Suprapubic skin (tissue), 4 donors: Measurements from ENCODE around the gene IGF2BP3. TPM values are rescaled to one million over a fixed set of nuclear protein-coding genes. Genes with fewer than 3 reads are reported as not detected.
"Not testable (repeated sequence)": the region's sequence is repeated elsewhere in the genome, so short reads cannot be mapped to it uniquely, and the experiment has no call there.

Experiments
- DNase-seq, 2 donors: peaks; one replicate each; pipeline ENCODE4 v3.0.0-alpha.2; 2019; ENCODE audit warnings: low spot score in 2 of 2
- H3K27ac ChIP-seq: fragments of 200-600 bp; sonication (generic); one replicate; pipeline ENCODE4 v1.5.1; 2019
- H3K27me3 ChIP-seq: fragments of 200-600 bp; sonication (generic); one replicate; pipeline ENCODE4 v1.5.1; 2019
- H3K36me3 ChIP-seq: fragments of 200-600 bp; sonication (generic); one replicate; pipeline ENCODE4 v1.5.1; 2019
- H3K4me1 ChIP-seq: fragments of 200-600 bp; sonication (generic); one replicate; pipeline ENCODE4 v1.5.1; 2019
- H3K4me3 ChIP-seq: fragments of 200-600 bp; sonication (generic); one replicate; pipeline ENCODE4 v1.5.1; 2019; ENCODE audit warnings: mild to moderate bottlenecking
- H3K9me3 ChIP-seq: fragments of 200-600 bp; sonication (generic); one replicate; pipeline ENCODE4 v1.5.1; 2019
- EP300 ChIP-seq: sonication (generic); formaldehyde crosslinking; IDR thresholded peaks from one replicate; pipeline ENCODE4 v1.6.1; 2017; ENCODE audit warnings: antibody characterized with exemption
- POLR2A ChIP-seq, 2 donors: fragments of 450-650 bp; IDR thresholded peaks; one replicate each; pipeline ENCODE4 v1.6.1; 2017; ENCODE audit warnings: antibody characterized with exemption in 2 of 2, mild to moderate bottlenecking in 2 of 2, moderate library complexity in 2 of 2
- POLR2AphosphoS5 ChIP-seq, 3 donors: sonication (generic); formaldehyde crosslinking; IDR thresholded peaks; one replicate each; pipeline ENCODE4 v1.6.1; 2017; ENCODE audit warnings: antibody characterized with exemption in 3 of 3
- WGBS: methylation state at CpG from one replicate; pipeline ENCODE4 v1.1.5; 2018; 5-methylcytosine and 5-hydroxymethylcytosine counted together
- total RNA-seq, 4 donors: library from RNA; depleted of rRNA; stranded (reverse); fragments of >200 nt; gene quantifications; one replicate each; pipeline ENCODE4 v1.1.0, GENCODE V29; 2016
- TF ChIP-seq, protein P1 (sequence below), 2 donors: fragments of 200-600 bp in 1 of 2; fragments of 450-650 bp in 1 of 2; sonication (generic) in 1 of 2; IDR thresholded peaks; one replicate each; pipeline ENCODE4 v1.5.1; 2016 to 2019; ENCODE audit warnings: antibody characterized with exemption in 2 of 2, mild to moderate bottlenecking in 1 of 2, moderate library complexity in 1 of 2

The IGF2BP3 gene
- total RNA-seq, 4 donors from 2014 or later: 0.47 to 1.9 TPM; not detected in 2

DNA sequence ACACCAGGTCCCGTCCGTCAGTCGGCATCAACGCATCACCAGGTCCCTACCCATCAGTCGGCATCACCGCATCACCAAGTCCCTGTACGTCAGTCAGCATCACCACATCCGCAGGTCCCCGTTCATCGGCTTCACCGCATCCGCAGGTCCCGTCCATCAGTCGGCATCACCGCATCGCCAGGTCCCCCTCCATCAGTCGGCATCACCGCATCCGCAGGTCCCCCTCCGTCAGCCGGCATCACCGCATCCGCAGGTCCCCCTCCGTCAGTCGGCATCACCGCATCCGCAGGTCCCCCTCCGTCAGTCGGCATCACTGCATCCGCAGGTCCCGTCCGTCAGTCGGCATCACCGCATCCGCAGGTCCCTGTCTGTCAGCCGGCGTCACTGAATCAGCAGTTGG, 55.1 kb downstream of the IGF2BP3 start:
- H3K9me3 ChIP-seq: no peaks in the 10 kb centered on the region
- TF ChIP-seq EP300 (no peak), POLR2A (IDR thresholded peaks at IDR 0.05) (no peak), POLR2AphosphoS5 (IDR thresholded peaks at IDR 0.05) (no peak)
- TF ChIP-seq, protein P1, sequence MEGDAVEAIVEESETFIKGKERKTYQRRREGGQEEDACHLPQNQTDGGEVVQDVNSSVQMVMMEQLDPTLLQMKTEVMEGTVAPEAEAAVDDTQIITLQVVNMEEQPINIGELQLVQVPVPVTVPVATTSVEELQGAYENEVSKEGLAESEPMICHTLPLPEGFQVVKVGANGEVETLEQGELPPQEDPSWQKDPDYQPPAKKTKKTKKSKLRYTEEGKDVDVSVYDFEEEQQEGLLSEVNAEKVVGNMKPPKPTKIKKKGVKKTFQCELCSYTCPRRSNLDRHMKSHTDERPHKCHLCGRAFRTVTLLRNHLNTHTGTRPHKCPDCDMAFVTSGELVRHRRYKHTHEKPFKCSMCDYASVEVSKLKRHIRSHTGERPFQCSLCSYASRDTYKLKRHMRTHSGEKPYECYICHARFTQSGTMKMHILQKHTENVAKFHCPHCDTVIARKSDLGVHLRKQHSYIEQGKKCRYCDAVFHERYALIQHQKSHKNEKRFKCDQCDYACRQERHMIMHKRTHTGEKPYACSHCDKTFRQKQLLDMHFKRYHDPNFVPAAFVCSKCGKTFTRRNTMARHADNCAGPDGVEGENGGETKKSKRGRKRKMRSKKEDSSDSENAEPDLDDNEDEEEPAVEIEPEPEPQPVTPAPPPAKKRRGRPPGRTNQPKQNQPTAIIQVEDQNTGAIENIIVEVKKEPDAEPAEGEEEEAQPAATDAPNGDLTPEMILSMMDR (IDR thresholded peaks at IDR 0.05): no peak
- no peaks in the 10 kb centered on the region for H3K36me3 ChIP-seq
- no peak overlapping the region for H3K27ac ChIP-seq
- no peaks in the 10 kb centered on the region for H3K4me1 ChIP-seq
- WGBS: 96% methylated on average over 37 of the region's 37 CpGs
- no peaks in the 10 kb centered on the region for H3K27me3 ChIP-seq
- no peak overlapping the region for H3K4me3 ChIP-seq
- DNase-seq: no peak

DNA sequence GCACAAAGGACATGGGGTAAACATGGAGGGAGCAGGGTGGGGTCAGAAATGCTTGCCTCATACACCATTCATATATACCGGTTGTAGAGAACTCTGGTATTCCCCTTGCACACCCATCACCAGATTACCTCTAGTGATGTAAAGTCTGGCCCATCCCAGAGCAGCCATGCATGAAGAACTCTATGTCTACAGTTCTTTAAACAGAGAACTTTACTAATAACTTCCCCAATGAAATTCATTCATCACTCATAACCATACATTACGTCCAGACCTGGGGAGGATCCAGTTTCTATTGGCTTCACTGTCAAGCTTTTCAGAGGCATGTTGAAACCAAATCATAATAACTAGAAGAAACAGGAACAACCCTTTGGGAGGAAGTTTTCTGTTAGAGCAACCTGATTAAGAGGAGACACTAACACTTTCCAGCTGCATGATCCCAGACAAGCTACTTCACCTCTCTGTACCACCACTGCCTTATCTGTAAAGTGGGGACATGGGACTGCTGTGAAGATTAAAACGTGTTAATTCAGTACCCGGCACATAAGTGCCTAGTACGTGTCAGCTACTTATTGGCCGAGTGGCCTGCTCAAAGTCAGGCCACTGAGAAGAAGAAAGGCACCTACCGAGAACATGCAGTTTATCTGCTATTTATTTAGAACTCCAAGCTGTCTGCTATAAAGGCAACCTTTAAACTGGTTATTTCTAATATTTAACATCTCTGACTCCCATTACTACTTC, 59.7 kb downstream of the IGF2BP3 start:
- no peak for DNase-seq

DNA sequence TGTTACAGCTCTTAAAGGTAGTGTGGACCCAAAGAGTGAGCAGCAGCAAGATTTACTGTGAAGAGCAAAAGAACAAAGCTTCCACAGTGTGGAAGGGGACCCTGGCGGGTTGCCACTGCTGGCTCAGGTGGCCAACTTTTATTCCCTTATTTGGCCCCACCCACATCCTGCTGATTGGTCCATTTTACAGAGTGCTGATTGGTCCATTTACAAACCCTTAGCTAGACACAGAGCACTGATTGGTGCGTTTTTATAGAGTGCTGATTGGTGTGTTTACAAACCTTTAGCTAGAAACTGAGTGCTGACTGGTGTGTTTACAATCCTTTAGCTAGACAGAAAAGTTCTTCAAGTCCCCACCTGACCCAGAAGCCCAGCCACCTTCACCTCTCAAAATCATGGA, 63.7 kb downstream of the IGF2BP3 start:
- WGBS: 97% methylated on average over 2 of the region's 2 CpGs
- not testable (repeated sequence) for H3K27me3 ChIP-seq, H3K36me3 ChIP-seq

More for the DNA sequence above, 59.7 kb downstream of the IGF2BP3 start:
- no peaks in the 10 kb centered on the region for H3K27me3 ChIP-seq
- 84% methylated on average over 7 of the region's 7 CpGs for WGBS
- H3K27ac ChIP-seq: no peak overlapping the region
- no peak overlapping the region for H3K4me3 ChIP-seq
- H3K9me3 ChIP-seq: no peaks in the 10 kb centered on the region
- TF ChIP-seq EP300 (no peak), POLR2A (IDR thresholded peaks at IDR 0.05) (no peak), POLR2AphosphoS5 (IDR thresholded peaks at IDR 0.05) (no peak)
- TF ChIP-seq, protein P1 (IDR thresholded peaks at IDR 0.05): no peak
- H3K4me1 ChIP-seq: no peaks in the 10 kb centered on the region
- H3K36me3 ChIP-seq: no peaks in the 10 kb centered on the region

DNA sequence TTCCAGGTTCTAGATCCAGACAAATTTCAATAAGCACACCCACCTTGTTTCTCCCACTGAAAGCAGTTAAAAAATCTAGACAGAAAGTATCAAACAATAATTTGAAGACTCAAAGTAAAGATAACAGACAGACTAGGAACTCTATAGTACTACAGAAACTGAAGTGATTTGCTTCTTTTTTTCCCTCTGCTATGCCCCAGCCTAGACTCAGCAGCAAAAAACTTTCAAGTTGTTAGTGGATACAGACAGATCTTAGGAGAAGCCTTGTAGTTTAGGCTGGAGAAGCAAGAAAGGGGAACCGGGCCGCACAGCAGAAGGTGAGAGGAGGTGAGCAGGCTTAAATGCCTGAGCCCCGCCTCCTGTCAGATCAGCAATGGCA, 65.1 kb downstream of the IGF2BP3 start:
- WGBS: 90% methylated on average over 3 of the region's 3 CpGs
- Histone ChIP-seq H3K36me3 (no peaks in the 10 kb centered on the region), H3K4me1 (no peaks in the 10 kb centered on the region), H3K4me3 (no peak overlapping the region), H3K9me3 (no peaks in the 10 kb centered on the region), H3K27ac (no peak overlapping the region), H3K27me3 (no peaks in the 10 kb centered on the region)
- no peak for TF ChIP-seq POLR2AphosphoS5 (IDR thresholded peaks at IDR 0.05)
- TF ChIP-seq, protein P1 (IDR thresholded peaks at IDR 0.05): no peak
- TF ChIP-seq EP300: no peak
- no peak for TF ChIP-seq POLR2A (IDR thresholded peaks at IDR 0.05)
- no peak for DNase-seq

More for the DNA sequence above, 63.7 kb downstream of the IGF2BP3 start:
- DNase-seq, H3K4me1 ChIP-seq, H3K4me3 ChIP-seq, H3K9me3 ChIP-seq, H3K27ac ChIP-seq: not testable (repeated sequence)

DNA sequence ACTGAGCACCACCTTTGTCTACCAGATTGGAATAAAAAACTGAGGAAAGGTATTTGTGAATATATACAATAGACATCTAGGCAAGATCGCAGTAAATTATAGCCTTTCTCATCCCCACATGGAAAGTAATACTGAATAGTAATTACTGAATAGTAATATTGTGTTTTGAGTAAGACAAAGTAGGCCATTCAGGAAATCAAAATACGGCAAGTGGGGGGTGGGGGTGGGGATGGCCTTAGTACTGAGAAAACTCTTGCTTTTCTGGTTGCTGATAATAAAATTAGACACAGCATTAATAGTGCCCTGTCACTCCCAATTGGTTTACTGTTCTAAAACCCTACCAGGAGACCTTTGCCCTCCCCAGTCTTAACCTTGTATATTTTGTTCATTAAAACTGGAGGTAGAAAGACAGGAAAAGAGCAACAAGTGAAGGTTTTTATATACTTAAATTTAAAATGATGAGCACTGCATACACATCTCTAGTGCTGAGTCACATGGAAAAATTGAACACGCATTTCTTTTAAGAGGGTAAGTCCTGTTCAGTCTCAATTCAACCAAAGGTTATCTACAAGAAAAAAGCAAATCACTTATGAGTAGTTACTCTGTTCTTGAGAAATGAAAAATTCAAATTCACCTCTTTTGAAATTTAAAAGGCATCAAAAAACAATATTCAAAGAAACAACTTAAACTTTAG, 65.6 kb downstream of the IGF2BP3 start:
- 78% methylated on average over 3 of the region's 3 CpGs for WGBS
- H3K27ac ChIP-seq: no peak overlapping the region
- no peaks in the 10 kb centered on the region for H3K36me3 ChIP-seq
- H3K27me3 ChIP-seq: no peaks in the 10 kb centered on the region
- TF ChIP-seq POLR2A (IDR thresholded peaks at IDR 0.05) (no peak), POLR2AphosphoS5 (IDR thresholded peaks at IDR 0.05) (no peak), EP300 (no peak)
- TF ChIP-seq, protein P1 (IDR thresholded peaks at IDR 0.05): no peak
- no peaks in the 10 kb centered on the region for H3K4me1 ChIP-seq
- no peaks in the 10 kb centered on the region for H3K9me3 ChIP-seq
- DNase-seq: no peak
- H3K4me3 ChIP-seq: no peak overlapping the region
